Cardiac fibroblast (primary cell): ENCODE data around the gene CAMTA1.

Source experiments
- DNase-seq, 2 donors: peaks; one replicate each; pipeline versions ENCODE4 v3.0.0 to v3.0.0-alpha.2; 2010; ENCODE audit warnings: low read depth in 2 of 2
- H3K4me3 ChIP-seq, 2 donors: replicated peaks in 1 of 2; 1 replicate in 1 of 2; 2 replicates in 1 of 2; pipeline ENCODE4 v1.5.1; 2011; ENCODE audit warnings: low read depth in 2 of 2, low read length in 2 of 2, mild to moderate bottlenecking in 2 of 2, moderate library complexity in 1 of 2
- TF ChIP-seq, protein P1 (sequence below): IDR thresholded peaks from one replicate; pipeline ENCODE4 v1.5.1; 2011; ENCODE audit warnings: low read depth, mild to moderate bottlenecking, low read length, inconsistent platforms

Gene CAMTA1

DNA sequence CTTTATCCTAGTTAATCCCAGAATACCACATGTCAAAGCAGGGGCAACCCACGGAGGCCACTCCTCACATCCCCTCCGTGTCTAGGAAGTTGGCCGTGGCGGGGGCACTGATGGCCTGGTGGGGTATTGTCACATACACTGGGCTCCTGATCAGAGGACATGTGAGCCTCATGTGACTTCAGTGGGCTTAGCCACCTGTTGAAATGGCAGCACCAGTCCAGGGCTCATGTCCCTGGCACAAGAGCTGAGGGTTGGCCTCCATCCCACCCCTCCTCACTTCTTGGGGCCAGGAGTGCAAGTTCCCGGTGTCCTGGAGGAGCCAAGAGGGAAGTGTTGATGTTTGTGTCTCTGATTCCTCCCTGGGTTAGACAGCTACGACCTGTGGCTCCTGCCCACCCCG lies 313.4 kb downstream of the CAMTA1 start:
- no peak overlapping the region for H3K4me3 ChIP-seq
- TF ChIP-seq, protein P1, sequence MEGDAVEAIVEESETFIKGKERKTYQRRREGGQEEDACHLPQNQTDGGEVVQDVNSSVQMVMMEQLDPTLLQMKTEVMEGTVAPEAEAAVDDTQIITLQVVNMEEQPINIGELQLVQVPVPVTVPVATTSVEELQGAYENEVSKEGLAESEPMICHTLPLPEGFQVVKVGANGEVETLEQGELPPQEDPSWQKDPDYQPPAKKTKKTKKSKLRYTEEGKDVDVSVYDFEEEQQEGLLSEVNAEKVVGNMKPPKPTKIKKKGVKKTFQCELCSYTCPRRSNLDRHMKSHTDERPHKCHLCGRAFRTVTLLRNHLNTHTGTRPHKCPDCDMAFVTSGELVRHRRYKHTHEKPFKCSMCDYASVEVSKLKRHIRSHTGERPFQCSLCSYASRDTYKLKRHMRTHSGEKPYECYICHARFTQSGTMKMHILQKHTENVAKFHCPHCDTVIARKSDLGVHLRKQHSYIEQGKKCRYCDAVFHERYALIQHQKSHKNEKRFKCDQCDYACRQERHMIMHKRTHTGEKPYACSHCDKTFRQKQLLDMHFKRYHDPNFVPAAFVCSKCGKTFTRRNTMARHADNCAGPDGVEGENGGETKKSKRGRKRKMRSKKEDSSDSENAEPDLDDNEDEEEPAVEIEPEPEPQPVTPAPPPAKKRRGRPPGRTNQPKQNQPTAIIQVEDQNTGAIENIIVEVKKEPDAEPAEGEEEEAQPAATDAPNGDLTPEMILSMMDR: no peak

DNA sequence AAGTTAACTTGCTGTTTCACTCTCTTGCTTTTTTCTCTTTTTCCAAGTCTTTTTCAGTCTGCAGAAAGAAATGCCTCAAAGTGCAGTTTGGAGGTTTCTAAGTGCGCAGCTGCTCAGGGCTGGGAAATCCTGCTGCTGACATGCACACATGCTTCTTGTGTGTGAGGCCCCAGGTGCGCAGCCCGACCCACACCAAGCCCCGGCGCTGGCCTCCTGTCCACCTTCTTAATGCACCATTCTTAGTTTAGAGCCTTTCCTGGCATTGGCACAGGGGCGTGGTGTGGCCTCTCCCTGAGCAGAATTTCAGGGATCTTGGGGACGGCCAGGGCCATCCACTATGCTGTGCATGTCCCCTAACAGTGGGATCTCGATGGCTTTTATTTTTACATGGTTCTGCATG lies 315.2 kb downstream of the CAMTA1 start:
- TF ChIP-seq, protein P1: no peak
- no peak for DNase-seq

More for the DNA sequence above, 313.4 kb downstream of the CAMTA1 start:
- DNase-seq: no peak

DNA sequence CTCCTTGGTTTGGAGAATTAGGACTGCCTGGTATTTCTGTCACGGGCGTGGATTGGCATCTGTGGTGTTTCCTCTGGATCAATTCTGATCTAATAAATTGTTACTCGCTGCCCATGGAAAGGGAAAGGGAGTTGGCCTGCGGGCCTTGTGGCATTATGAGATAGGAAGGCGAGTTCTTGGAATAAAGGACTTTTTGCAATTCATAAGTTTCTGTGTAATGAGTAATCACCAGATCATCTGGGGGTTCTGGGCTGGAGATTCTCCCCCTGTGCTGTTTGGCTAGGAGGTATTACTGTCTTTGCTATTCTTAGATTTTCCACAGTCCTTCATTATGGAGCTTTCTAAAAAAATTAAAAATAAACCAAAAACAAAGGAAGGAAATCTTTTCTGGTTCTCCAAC lies 315.9 kb downstream of the CAMTA1 start:
- no peak overlapping the region for H3K4me3 ChIP-seq
- TF ChIP-seq, protein P1: no peak
- DNase-seq: no peak

More for the DNA sequence above, 315.2 kb downstream of the CAMTA1 start:
- no peak overlapping the region for H3K4me3 ChIP-seq

DNA sequence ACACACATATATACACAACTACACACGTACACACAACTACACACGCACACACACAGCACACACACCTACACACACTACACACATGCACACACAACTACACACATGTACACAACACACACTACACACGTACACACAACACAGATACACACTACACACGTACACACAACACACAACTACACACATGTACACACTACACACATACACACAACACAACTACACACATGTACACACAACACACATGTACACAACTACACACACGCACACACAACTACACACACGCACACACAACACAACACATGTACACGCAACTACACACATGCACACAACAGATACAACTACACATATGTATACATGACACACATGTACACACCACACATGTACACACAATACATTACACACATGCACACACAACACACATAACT lies 318.1 kb downstream of the CAMTA1 start:
- TF ChIP-seq, protein P1: no peak
- DNase-seq: peak in 1 of 2 donors; percentile 3
- no peak overlapping the region for H3K4me3 ChIP-seq

DNA sequence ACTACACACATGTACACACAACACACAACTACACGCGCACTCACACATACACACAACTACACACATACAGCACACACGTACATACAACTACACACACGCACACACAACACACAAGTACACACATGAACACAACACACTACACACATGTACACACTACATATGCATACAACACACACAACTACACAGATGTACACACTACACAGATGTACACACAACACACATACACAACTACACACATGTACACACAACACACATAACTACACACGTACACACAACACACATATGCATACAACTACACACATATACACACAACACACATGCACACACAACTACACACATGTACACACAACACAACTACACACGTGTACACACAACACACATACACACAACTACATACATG lies 318.6 kb downstream of the CAMTA1 start:
- DNase-seq: no peak
- TF ChIP-seq, protein P1: no peak
- no peak overlapping the region for H3K4me3 ChIP-seq

DNA sequence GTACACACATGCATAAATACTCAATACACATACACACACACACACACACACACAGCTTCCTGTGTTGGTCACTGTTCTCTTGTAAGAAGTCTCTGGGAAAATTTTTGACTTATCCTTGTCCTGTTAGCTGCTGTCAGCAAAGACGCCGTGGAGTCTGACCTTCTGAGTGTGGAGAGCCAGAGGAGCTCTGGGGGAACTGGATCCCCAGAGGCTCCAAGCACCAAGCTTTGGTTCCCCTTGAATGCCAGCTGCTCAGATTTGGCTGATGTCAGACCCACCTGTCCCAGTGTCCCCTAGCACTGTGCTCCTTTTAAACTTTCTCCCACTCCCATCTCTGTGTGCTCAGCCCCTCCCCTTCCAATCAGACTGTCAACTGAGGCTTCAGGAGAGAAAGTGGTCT lies 319.1 kb downstream of the CAMTA1 start:
- TF ChIP-seq, protein P1: no peak
- no peak for DNase-seq
- no peak overlapping the region for H3K4me3 ChIP-seq

DNA sequence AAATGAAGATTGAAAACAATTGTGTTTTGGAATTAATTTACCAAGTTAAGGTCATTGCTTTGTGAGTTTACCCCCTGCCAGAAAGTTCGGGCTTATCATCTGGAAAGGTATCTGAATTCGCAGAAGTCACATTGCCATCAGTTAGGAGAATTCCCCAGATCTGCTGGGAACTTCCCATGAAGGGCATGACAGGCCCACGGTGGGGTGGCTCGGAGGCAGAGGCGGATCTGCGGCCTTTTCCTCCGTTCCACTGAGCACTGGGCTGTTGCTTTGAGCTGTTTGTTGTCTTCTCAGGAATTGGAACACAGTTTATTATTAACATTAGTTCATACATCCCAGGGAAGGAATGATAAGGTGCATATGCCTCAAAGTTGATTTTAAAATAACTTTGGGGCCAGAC lies 320.0 kb downstream of the CAMTA1 start:
- TF ChIP-seq, protein P1: no peak
- DNase-seq: no peak
- H3K4me3 ChIP-seq: no peak overlapping the region
